Prostate gland (tissue), 2 donors: Measurements from ENCODE around the gene PGGT1B. TPM values are rescaled to one million over a fixed set of nuclear protein-coding genes. Genes with fewer than 3 reads are reported as not detected.

Experiments used
- DNase-seq: peaks from one replicate; pipeline ENCODE4 v3.0.0-alpha.2; 2019; ENCODE audit warnings: low spot score
- H3K27ac ChIP-seq, 2 donors: fragments of 200-600 bp; sonication (generic); 2 replicates each; pipeline ENCODE4 v1.5.1; 2017 to 2019
- H3K27me3 ChIP-seq: fragments of 200-600 bp; sonication (generic); replicated peaks from 2 replicates; pipeline ENCODE4 v1.5.1; 2019; ENCODE audit not compliant: insufficient read depth
- H3K36me3 ChIP-seq, 2 donors: fragments of 200-600 bp; sonication (generic); 1 replicate in 1 of 2; 2 replicates in 1 of 2; pipeline versions ENCODE4 v1.5.1 to v1.8.1; 2017 to 2019
- H3K4me1 ChIP-seq: fragments of 200-600 bp; sonication (generic); replicated peaks from 2 replicates; pipeline ENCODE4 v1.5.1; 2019
- H3K4me3 ChIP-seq, 2 donors: fragments of 200-600 bp; sonication (generic); 2 replicates each; pipeline ENCODE4 v1.5.1; 2017 to 2019
- H3K9me3 ChIP-seq: fragments of 200-600 bp; sonication (generic); 2 replicates; pipeline ENCODE4 v1.5.1; 2017
- CTCF ChIP-seq, 4 experiments: fragments of 200-600 bp in 2 of 4; fragments of 450-650 bp in 2 of 4; sonication (generic) in 2 of 4; IDR thresholded peaks; 1 replicate in 3 of 4; 2 replicates in 1 of 4; pipeline ENCODE4 v1.5.1; 2016 to 2019; ENCODE audit warnings: antibody characterized with exemption in 4 of 4, mild to moderate bottlenecking in 2 of 4, moderate library complexity in 2 of 4
- POLR2A ChIP-seq: fragments of 450-650 bp; IDR thresholded peaks from one replicate; pipeline ENCODE4 v1.6.1; 2016; ENCODE audit warnings: antibody characterized with exemption, mild to moderate bottlenecking
- POLR2AphosphoS5 ChIP-seq: sonication (generic); formaldehyde crosslinking; IDR thresholded peaks from one replicate; pipeline ENCODE4 v1.6.1; 2017; ENCODE audit warnings: antibody characterized with exemption
- WGBS: methylation state at CpG from one replicate; pipeline ENCODE4 v1.1.5; 2018; 5-methylcytosine and 5-hydroxymethylcytosine counted together
- intact Hi-C: fragments of 100-400 bp; cut with DNase I; formaldehyde crosslinking; loops from one replicate; pipeline ENCODE4 v1.14.2; 2022
- total RNA-seq, 2 donors: library from RNA; depleted of rRNA; stranded (reverse); fragments of >200 nt; gene quantifications; one replicate each; pipeline ENCODE4 v1.1.0, GENCODE V29; 2016

Gene PGGT1B
- total RNA-seq, 2 donors from 2014 or later, result 9.1 to 15.3 TPM

GRCh38 chr5:115202952-115203351, 59.7 kb downstream of the PGGT1B start:
- H3K36me3 ChIP-seq, result no peaks in the 10 kb centered on the region
- TF ChIP-seq POLR2A (no peak), POLR2AphosphoS5 (no peak), CTCF (IDR thresholded peaks at IDR 0.05) (no peak)
- no peaks in the 10 kb centered on the region for H3K9me3 ChIP-seq
- H3K4me3 ChIP-seq, result no peak overlapping the region
- no peaks in the 10 kb centered on the region for H3K4me1 ChIP-seq
- H3K27me3 ChIP-seq, result no peaks in the 10 kb centered on the region
- DNase-seq, result no peak
- intact Hi-C loops, result no loop called here
- WGBS, result 84% methylated on average over 1 of the region's 1 CpG
- H3K27ac ChIP-seq, result no peak overlapping the region

DNA sequence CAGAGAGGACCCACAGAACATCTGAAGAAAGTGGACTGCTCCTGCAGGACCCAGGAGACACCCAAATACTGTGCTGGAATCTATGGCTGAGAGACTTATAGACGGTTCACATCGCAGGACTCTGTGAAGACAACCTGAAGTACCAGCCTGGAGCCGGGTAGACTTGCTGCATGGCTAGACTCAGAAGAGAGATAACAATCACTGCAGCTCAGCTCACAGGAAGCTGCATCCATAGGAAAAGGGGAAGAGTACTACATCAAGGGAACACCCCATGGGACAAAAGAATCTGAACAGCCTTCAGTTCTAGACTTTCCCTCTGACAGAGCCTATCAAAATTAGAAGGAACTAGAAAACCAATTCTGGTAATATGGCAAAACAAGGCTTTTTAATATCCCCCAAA, 66.5 kb downstream of the PGGT1B start:
- no peaks in the 10 kb centered on the region for H3K4me1 ChIP-seq
- TF ChIP-seq POLR2A (no peak), CTCF (IDR thresholded peaks at IDR 0.05) (no peak), POLR2AphosphoS5 (no peak)
- H3K9me3 ChIP-seq, result no peaks in the 10 kb centered on the region
- H3K4me3 ChIP-seq, result no peak overlapping the region
- intact Hi-C loops, result no loop called here
- no peak overlapping the region for H3K27ac ChIP-seq
- H3K36me3 ChIP-seq, result no peaks in the 10 kb centered on the region
- DNase-seq, result no peak
- no peaks in the 10 kb centered on the region for H3K27me3 ChIP-seq
- 70% methylated on average over 3 of the region's 3 CpGs for WGBS

DNA sequence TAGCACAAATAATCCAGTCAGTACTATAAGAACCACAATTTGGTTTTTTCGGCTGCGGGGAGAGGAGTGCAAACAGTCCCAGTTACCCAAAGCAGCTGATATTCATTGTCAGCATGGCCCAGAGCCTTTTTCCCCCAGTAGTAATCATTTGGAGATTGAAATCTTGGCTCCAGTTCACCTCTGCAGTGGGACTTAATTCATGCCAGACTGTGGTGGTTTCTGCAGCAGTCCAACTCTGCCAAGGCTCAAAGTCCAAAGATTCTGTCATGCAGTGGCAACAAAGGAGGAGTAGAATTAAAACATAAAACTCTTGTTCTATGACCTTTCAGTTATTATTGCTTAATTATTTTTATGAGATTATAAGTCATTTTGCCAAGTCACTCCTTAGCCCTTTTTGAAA, 68.0 kb downstream of the PGGT1B start:
- DNase-seq, result no peak
- no peaks in the 10 kb centered on the region for H3K36me3 ChIP-seq
- TF ChIP-seq POLR2A (no peak), POLR2AphosphoS5 (no peak), CTCF (IDR thresholded peaks at IDR 0.05) (no peak)
- H3K27ac ChIP-seq, result no peak overlapping the region
- H3K27me3 ChIP-seq, result no peaks in the 10 kb centered on the region
- intact Hi-C loops, result no loop called here
- 80% methylated on average over 2 of the region's 2 CpGs for WGBS
- H3K4me3 ChIP-seq, result no peak overlapping the region
- no peaks in the 10 kb centered on the region for H3K4me1 ChIP-seq
- no peaks in the 10 kb centered on the region for H3K9me3 ChIP-seq

DNA sequence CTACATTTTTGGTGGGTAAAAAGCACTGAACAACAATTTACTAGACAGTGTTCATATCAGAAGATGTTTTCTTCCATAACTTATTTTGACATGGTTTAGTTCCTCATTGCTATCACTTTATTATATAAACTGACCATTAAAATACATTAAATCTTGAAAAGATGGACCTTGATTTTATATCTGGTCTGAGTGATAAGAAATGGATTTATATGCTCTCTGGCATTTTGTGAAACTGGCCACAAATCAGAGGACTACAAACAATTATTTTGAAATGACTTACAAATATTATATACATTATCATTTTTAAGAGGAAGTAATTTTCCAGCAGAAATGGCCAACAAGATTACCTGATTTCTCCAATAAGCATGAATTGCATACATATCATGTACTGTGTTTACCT, 69.4 kb downstream of the PGGT1B start:
- Histone ChIP-seq H3K36me3 (no peaks in the 10 kb centered on the region), H3K9me3 (no peaks in the 10 kb centered on the region), H3K27ac (no peak overlapping the region), H3K4me1 (no peaks in the 10 kb centered on the region), H3K4me3 (no peak overlapping the region), H3K27me3 (no peaks in the 10 kb centered on the region)
- intact Hi-C loops, result no loop called here
- TF ChIP-seq CTCF (IDR thresholded peaks at IDR 0.05) (no peak), POLR2A (no peak), POLR2AphosphoS5 (no peak)
- no peak for DNase-seq

GRCh38 chr5:115192098-115192497, 70.6 kb downstream of the PGGT1B start:
- DNase-seq, result no peak
- H3K27me3 ChIP-seq, result no peaks in the 10 kb centered on the region
- WGBS, result 100% methylated on average over 1 of the region's 1 CpG
- H3K27ac ChIP-seq, result no peak overlapping the region
- intact Hi-C loops, result no loop called here
- H3K36me3 ChIP-seq, result no peaks in the 10 kb centered on the region
- no peaks in the 10 kb centered on the region for H3K9me3 ChIP-seq
- no peak for TF ChIP-seq POLR2AphosphoS5
- TF ChIP-seq POLR2A, result no peak
- no peak for TF ChIP-seq CTCF (IDR thresholded peaks at IDR 0.05)
- no peaks in the 10 kb centered on the region for H3K4me1 ChIP-seq
- no peak overlapping the region for H3K4me3 ChIP-seq
